Trophoblast cell (in vitro differentiated cells and primary cell): ENCODE measurements around the gene SBNO2.

Experiments used
- DNase-seq, 2 donors: peaks; one replicate each; pipeline ENCODE4 v3.0.0-alpha.2; 2016
- H2AFZ ChIP-seq: 2 replicates; pipeline ENCODE4 v1.6.1; 2013; ENCODE audit warnings: low read length, moderate library complexity, mild to moderate bottlenecking; ENCODE audit not compliant: insufficient read depth, poor library complexity
- H2AK5ac ChIP-seq: 2 replicates; pipeline ENCODE4 v1.6.1; 2013; ENCODE audit warnings: mild to moderate bottlenecking, low read length
- H2BK120ac ChIP-seq: 2 replicates; pipeline ENCODE4 v1.6.1; 2013; ENCODE audit warnings: low read length, mild to moderate bottlenecking, moderate library complexity; ENCODE audit not compliant: insufficient read depth, poor library complexity
- H2BK12ac ChIP-seq: 2 replicates; pipeline ENCODE4 v1.6.1; 2013; ENCODE audit warnings: mild to moderate bottlenecking, low read length, moderate library complexity
- H2BK5ac ChIP-seq: 2 replicates; pipeline ENCODE4 v1.6.1; 2013; ENCODE audit warnings: low read length, low read depth, moderate library complexity, mild to moderate bottlenecking; ENCODE audit not compliant: poor library complexity
- H3K14ac ChIP-seq: 2 replicates; pipeline ENCODE4 v1.6.1; 2013; ENCODE audit warnings: mild to moderate bottlenecking, low read length
- H3K18ac ChIP-seq: 2 replicates; pipeline ENCODE4 v1.6.1; 2013; ENCODE audit warnings: mild to moderate bottlenecking, low read length
- H3K23ac ChIP-seq: 2 replicates; pipeline ENCODE4 v1.6.1; 2013; ENCODE audit warnings: low read length
- H3K27ac ChIP-seq: 2 replicates; pipeline ENCODE4 v1.5.1; 2013; ENCODE audit warnings: low read depth, mild to moderate bottlenecking, inconsistent platforms, low read length, moderate library complexity
- H3K27me3 ChIP-seq: 2 replicates; pipeline ENCODE4 v1.6.1; 2013; ENCODE audit warnings: inconsistent platforms, mild to moderate bottlenecking, low read length, moderate library complexity; ENCODE audit not compliant: insufficient read depth
- H3K36me3 ChIP-seq, 2 experiments: 1 replicate in 1 of 2; 2 replicates in 1 of 2; pipeline ENCODE4 v1.6.1; 2013; ENCODE audit warnings: low read length in 2 of 2, mild to moderate bottlenecking in 2 of 2, moderate library complexity in 1 of 2; ENCODE audit not compliant: insufficient read depth in 2 of 2, control insufficient read depth in 1 of 2
- H3K4ac ChIP-seq: 2 replicates; pipeline ENCODE4 v1.6.1; 2013; ENCODE audit warnings: low read depth, mild to moderate bottlenecking, low read length, moderate library complexity
- H3K4me1 ChIP-seq, 2 experiments: 1 replicate in 1 of 2; 2 replicates in 1 of 2; pipeline ENCODE4 v1.6.1; 2013; ENCODE audit warnings: low read length in 2 of 2, mild to moderate bottlenecking in 2 of 2, moderate library complexity in 1 of 2; ENCODE audit not compliant: insufficient read depth in 2 of 2, control insufficient read depth in 1 of 2
- H3K4me2 ChIP-seq: 2 replicates; pipeline ENCODE4 v1.6.1; 2013; ENCODE audit warnings: inconsistent platforms, mild to moderate bottlenecking, low read length, moderate library complexity
- H3K4me3 ChIP-seq: 2 replicates; pipeline ENCODE4 v1.5.1; 2013; ENCODE audit warnings: mild to moderate bottlenecking, low read depth, low read length, inconsistent platforms
- H3K79me1 ChIP-seq: one replicate; pipeline ENCODE4 v1.6.1; 2013; ENCODE audit warnings: low read length
- H3K79me2 ChIP-seq: 2 replicates; pipeline ENCODE4 v1.6.1; 2013; ENCODE audit warnings: low read length, mild to moderate bottlenecking; ENCODE audit not compliant: control insufficient read depth, insufficient read depth, poor library complexity
- H3K9ac ChIP-seq: 2 replicates; pipeline ENCODE4 v1.6.1; 2013; ENCODE audit warnings: mild to moderate bottlenecking, low read length
- H3K9me3 ChIP-seq: 2 replicates; pipeline ENCODE4 v1.6.1; 2013; ENCODE audit warnings: low read depth, mild to moderate bottlenecking, control low read depth, inconsistent platforms, low read length; ENCODE audit not compliant: insufficient read depth
- H4K12ac ChIP-seq: 2 replicates; pipeline ENCODE4 v1.6.1; 2013; ENCODE audit warnings: low read depth, mild to moderate bottlenecking, low read length, moderate library complexity
- H4K8ac ChIP-seq: 2 replicates; pipeline ENCODE4 v1.6.1; 2013; ENCODE audit warnings: low read depth, mild to moderate bottlenecking, low read length, moderate library complexity
- H4K91ac ChIP-seq: one replicate; pipeline ENCODE4 v1.6.1; 2013; ENCODE audit warnings: low read depth, mild to moderate bottlenecking, low read length, moderate library complexity
- WGBS: extraction: QIAGEN DNeasy Blood & Tissue Kit; methylation state at CpG from one replicate; pipeline ENCODE4 v1.1.7; 2013; ENCODE audit warnings: missing lambda C conversion rate; ENCODE audit not compliant: insufficient read length, insufficient coverage; ENCODE audit errors: extremely low coverage; 5-methylcytosine and 5-hydroxymethylcytosine counted together

SBNO2 gene

DNA sequence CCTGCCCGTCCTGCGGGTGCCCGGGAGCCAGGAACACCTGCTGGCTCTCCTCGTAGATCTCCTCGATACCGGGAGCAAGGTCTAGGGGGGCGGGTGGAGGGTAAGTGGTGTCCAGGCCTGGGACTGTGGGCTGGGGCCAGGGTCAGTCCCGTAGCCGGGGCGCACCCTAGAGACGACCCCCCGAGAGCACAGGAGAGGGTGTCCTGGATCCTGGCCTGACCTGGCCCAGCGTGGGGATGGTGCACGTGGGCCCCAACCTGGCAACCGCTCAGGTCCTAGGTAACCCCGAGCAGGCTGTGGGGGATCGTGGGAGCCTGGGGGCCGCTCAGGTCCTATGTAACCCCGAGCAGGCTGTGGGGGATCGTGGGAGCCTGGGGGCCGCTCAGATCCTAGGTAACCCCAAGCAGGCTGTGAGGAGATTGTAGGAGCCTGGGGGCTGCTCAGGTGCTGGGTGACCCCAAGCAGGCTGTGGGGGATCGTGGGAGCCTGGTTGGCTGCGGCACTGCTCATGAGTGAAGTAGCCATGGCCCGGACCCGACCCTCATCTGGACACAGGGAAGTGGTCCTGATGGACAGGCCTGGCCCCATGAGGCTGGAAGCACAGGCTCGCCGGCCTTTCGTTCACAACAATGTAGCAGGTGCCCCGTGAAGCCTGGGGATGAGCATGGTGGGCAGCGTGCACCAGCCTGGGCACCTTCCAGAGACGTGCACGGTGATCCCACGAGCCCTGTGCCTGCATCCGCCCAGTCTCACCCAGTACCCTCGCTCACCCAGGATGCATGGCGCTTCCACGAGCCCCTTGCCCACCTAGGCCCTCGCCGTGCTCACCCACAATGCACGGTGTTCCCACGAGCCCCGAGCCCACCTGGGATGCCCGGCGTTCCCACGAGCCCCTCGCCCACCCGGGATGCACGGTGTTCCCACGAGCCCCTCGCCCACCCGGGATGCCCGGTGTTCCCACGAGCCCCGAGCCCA, 64.1 kb downstream of the SBNO2 start:
- Histone ChIP-seq H2BK120ac (no peak overlapping the region), H3K4ac (no peak overlapping the region), H3K36me3 (peaks cover 67 to 72% of the 10 kb centered on the region in 2 experiments), H3K4me3 (no peak overlapping the region), H4K8ac (no peak overlapping the region), H3K9ac (no peak overlapping the region), H3K4me1 (peaks cover 12 to 16% of the 10 kb centered on the region in 2 experiments), H2AFZ (no peak overlapping the region), H3K79me2 (peaks cover 3% of the 10 kb centered on the region), H2BK12ac (no peak overlapping the region), H4K12ac (no peak overlapping the region), H2AK5ac (no peak overlapping the region), H3K27me3 (no peaks in the 10 kb centered on the region), H3K79me1 (peaks cover 4% of the 10 kb centered on the region), H3K18ac (no peak overlapping the region), H3K27ac (no peak overlapping the region), H2BK5ac (no peak overlapping the region), H3K14ac (no peak overlapping the region), H3K4me2 (no peak overlapping the region), H4K91ac (no peak overlapping the region), H3K9me3 (no peaks in the 10 kb centered on the region), H3K23ac (no peak overlapping the region)
- WGBS = no CpG with 5 or more reads among the region's 54 CpGs
- DNase-seq = no peak

DNA sequence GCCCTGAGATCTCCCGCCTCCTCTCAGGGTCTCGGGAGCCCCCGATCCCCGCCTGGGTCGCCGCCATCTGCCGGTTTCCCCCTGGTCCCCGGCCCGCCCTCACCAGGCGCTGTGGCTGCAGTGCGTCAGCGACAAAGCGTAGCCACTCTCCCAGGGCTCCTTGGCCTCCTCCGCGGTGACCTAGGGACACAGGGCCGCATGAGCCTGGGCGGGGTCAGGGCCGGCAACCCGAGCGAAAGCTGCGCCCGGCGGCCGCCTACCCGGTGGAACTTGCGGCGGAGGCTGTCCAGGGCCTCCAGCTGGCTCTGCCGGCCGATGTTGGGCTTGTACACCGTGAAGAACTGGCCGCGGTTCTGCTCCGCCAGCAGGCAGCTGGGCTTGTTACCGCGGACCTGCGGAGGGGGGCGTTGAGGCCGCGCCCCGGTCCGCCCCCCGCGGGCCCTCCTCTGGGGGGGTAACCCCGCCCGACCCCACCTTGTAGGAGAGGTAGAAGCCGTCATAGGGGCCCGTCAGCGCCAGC, 65.0 kb downstream of the SBNO2 start:
- no peak overlapping the region for H3K27ac ChIP-seq
- H3K9ac ChIP-seq = no peak overlapping the region
- H3K4ac ChIP-seq = no peak overlapping the region
- H3K79me1 ChIP-seq = peaks cover 10% of the 10 kb centered on the region
- no peak overlapping the region for H3K14ac ChIP-seq
- H2BK5ac ChIP-seq = no peak overlapping the region
- H2BK120ac ChIP-seq = no peak overlapping the region
- no CpG with 5 or more reads among the region's 48 CpGs for WGBS
- no peaks in the 10 kb centered on the region for H3K9me3 ChIP-seq
- no peak overlapping the region for H2BK12ac ChIP-seq
- H3K27me3 ChIP-seq = no peaks in the 10 kb centered on the region
- H2AFZ ChIP-seq = no peak overlapping the region
- no peak overlapping the region for H4K91ac ChIP-seq
- H3K4me3 ChIP-seq = no peak overlapping the region
- H3K23ac ChIP-seq = no peak overlapping the region
- H3K4me2 ChIP-seq = no peak overlapping the region
- peak in 1 of 2 donors; percentile 68 for DNase-seq
- peaks cover 64 to 69% of the 10 kb centered on the region in 2 experiments for H3K36me3 ChIP-seq
- no peak overlapping the region for H3K18ac ChIP-seq
- H4K12ac ChIP-seq = no peak overlapping the region
- H3K4me1 ChIP-seq = peaks cover 13 to 16% of the 10 kb centered on the region in 2 experiments
- no peak overlapping the region for H4K8ac ChIP-seq
- no peak overlapping the region for H2AK5ac ChIP-seq
- peaks cover 7% of the 10 kb centered on the region for H3K79me2 ChIP-seq

DNA sequence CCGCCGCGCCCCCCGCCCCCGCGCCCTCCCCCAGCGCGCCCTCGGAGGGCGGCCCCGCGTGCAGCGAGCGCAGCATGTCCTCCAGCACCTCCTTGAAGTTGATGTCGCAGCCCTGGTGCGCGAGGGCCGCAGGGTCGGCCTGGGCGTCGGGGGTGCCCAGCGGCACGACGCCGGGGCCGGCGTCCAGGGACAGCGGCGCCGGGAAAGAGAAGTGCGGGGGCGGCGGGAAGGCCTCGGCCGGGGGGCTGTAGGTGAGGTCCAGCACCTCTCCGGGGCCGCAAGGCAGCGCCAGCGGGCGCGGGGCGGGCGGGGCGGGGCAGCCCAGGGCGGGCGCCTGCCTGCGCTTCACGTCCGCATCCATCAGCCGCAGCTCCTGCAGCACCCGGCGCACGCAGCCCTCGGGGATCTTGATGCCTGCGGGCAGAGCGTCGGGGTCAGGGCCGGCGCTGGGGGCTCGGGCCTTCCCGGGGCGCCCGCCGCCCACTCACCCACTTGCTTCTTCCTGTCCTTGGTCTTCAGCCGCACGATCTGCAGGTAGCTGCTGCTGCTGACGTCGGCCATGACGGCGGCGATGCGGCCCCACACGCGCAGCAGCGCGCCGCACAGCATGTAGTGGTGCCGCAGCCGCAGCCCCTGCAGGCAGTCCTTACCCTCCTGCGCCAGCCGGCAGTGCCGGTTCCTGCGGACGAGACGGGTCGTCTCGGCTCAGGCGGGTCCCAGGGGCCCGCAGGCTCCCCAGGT, 65.6 kb downstream of the SBNO2 start:
- no peak overlapping the region for H4K12ac ChIP-seq
- peaks cover 60 to 65% of the 10 kb centered on the region in 2 experiments for H3K36me3 ChIP-seq
- no peak overlapping the region for H3K14ac ChIP-seq
- H2AFZ ChIP-seq = no peak overlapping the region
- no peak overlapping the region for H3K4me3 ChIP-seq
- H3K18ac ChIP-seq = no peak overlapping the region
- H3K79me1 ChIP-seq = peaks cover 9% of the 10 kb centered on the region
- no peak overlapping the region for H2BK120ac ChIP-seq
- no peak overlapping the region for H3K9ac ChIP-seq
- H3K27me3 ChIP-seq = no peaks in the 10 kb centered on the region
- no peak overlapping the region for H3K23ac ChIP-seq
- no CpG with 5 or more reads among the region's 89 CpGs for WGBS
- peaks cover 7 to 12% of the 10 kb centered on the region in 2 experiments for H3K4me1 ChIP-seq
- H2BK12ac ChIP-seq = no peak overlapping the region
- H4K91ac ChIP-seq = no peak overlapping the region
- H4K8ac ChIP-seq = no peak overlapping the region
- peak in 1 of 2 donors; percentile 44 for DNase-seq
- H3K4me2 ChIP-seq = no peak overlapping the region
- no peak overlapping the region for H2AK5ac ChIP-seq
- peaks cover 9% of the 10 kb centered on the region for H3K79me2 ChIP-seq
- H3K9me3 ChIP-seq = no peaks in the 10 kb centered on the region
- no peak overlapping the region for H2BK5ac ChIP-seq
- no peak overlapping the region for H3K4ac ChIP-seq
- no peak overlapping the region for H3K27ac ChIP-seq

DNA sequence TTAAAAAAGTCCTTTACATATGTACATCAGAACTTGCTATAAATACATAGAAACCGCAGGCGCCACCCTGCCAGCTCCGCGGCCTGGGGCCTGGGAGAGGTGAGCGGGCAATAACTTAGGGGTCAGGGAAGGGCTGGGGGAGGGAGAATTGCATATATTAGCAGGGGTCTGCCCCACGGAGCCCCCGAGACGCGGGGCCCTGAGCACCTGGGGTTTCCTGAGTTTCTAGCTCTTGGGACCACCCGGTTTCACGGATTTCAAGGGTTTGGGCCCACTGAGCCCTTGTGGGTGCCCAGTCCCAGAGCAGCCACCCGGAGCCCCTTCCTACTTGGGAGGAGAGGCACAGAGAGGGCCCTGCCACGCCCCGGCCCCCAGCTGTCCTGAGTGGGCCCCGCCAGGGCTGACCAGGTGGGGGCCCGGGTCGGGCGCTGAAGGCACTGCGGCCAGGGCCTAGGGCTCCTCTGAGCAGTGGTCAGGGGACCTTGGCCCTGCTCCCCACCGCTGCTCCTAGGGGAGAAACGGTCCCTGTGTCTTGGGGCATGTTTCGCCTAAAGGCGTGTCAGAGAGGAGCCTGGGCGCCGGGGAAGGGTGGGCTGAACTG, 66.3 kb downstream of the SBNO2 start:
- Histone ChIP-seq H3K4me1 (peaks cover 11 to 15% of the 10 kb centered on the region in 2 experiments), H2BK120ac (no peak overlapping the region), H3K23ac (no peak overlapping the region), H3K4me2 (no peak overlapping the region), H3K9me3 (no peaks in the 10 kb centered on the region), H3K9ac (no peak overlapping the region), H4K91ac (no peak overlapping the region), H4K12ac (no peak overlapping the region), H3K4me3 (no peak overlapping the region), H2AFZ (no peak overlapping the region), H3K79me1 (peaks cover 13% of the 10 kb centered on the region), H2BK12ac (no peak overlapping the region), H4K8ac (no peak overlapping the region), H3K4ac (no peak overlapping the region), H3K14ac (no peak overlapping the region), H3K27ac (no peak overlapping the region), H3K18ac (no peak overlapping the region), H3K79me2 (peaks cover 9% of the 10 kb centered on the region), H3K36me3 (peaks cover 58 to 63% of the 10 kb centered on the region in 2 experiments), H3K27me3 (no peaks in the 10 kb centered on the region), H2AK5ac (no peak overlapping the region), H2BK5ac (no peak overlapping the region)
- no peak for DNase-seq
- no CpG with 5 or more reads among the region's 25 CpGs for WGBS
